Upper lobe of left lung (tissue), 4 donors: ENCODE results near the gene FPGS.
"Not testable (repeated sequence)": the region's sequence is repeated elsewhere in the genome, so short reads cannot be mapped to it uniquely, and the experiment has no call there.

ENCODE experiments used
- POLR2A ChIP-seq, 4 donors: fragments of 450-650 bp; IDR thresholded peaks; one replicate each; pipeline ENCODE4 v1.5.1; 2016 to 2017; ENCODE audit warnings: antibody characterized with exemption in 4 of 4, mild to moderate bottlenecking in 2 of 4
- TF ChIP-seq, protein P1 (sequence below), 6 experiments: fragments of 450-650 bp in 4 of 6; fragments of 200-600 bp in 2 of 6; sonication (generic) in 2 of 6; IDR thresholded peaks; one replicate each; pipeline ENCODE4 v1.5.1; 2016 to 2019; ENCODE audit warnings: antibody characterized with exemption in 6 of 6

GRCh38 chr9:127780909-127781308 lies 21.8 kb upstream of the FPGS start:
- TF ChIP-seq, protein P1, sequence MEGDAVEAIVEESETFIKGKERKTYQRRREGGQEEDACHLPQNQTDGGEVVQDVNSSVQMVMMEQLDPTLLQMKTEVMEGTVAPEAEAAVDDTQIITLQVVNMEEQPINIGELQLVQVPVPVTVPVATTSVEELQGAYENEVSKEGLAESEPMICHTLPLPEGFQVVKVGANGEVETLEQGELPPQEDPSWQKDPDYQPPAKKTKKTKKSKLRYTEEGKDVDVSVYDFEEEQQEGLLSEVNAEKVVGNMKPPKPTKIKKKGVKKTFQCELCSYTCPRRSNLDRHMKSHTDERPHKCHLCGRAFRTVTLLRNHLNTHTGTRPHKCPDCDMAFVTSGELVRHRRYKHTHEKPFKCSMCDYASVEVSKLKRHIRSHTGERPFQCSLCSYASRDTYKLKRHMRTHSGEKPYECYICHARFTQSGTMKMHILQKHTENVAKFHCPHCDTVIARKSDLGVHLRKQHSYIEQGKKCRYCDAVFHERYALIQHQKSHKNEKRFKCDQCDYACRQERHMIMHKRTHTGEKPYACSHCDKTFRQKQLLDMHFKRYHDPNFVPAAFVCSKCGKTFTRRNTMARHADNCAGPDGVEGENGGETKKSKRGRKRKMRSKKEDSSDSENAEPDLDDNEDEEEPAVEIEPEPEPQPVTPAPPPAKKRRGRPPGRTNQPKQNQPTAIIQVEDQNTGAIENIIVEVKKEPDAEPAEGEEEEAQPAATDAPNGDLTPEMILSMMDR (IDR thresholded peaks at IDR 0.05), result not testable (repeated sequence)
- not testable (repeated sequence) for TF ChIP-seq POLR2A (IDR thresholded peaks at IDR 0.05)
